Measurements from ENCODE around the gene CCDC69. TPM values are rescaled to one million over a fixed set of nuclear protein-coding genes. Genes with fewer than 3 reads are reported as not detected.

The CCDC69 gene
- total and polyA plus RNA-seq, 2 donors (not counting 1 experiment from before 2014, with no cell fraction given) = 58.7 to 125 TPM

- Histone ChIP-seq H3K27me3 (replicated peaks in 1 of 4; ENCODE audit: control extremely low read depth in 1 of 4, control insufficient read depth in 3 of 4, insufficient read depth in 4 of 4, low read length in 3 of 4) (no peaks in the 10 kb centered on the region), H3K9me3 (ENCODE audit: control extremely low read depth in 1 of 3, control insufficient read depth in 2 of 3, insufficient read depth in 1 of 3, low read length in 2 of 3) (no peaks in the 10 kb centered on the region), H3K27ac (ENCODE audit: low read length in 2 of 2) (peak overlapping the region in 1 of 2 donors; percentile 91), H3K79me2 (ENCODE audit: control insufficient read depth, insufficient read depth, low read length) (peaks cover 100% of the 10 kb centered on the region), H3K4me3 (ENCODE audit: control extremely low read depth in 1 of 5, extremely low read depth in 1 of 5, insufficient read depth in 1 of 5, low read depth in 2 of 5, low read length in 4 of 5) (no peak overlapping the region), H3K9ac (ENCODE audit: low read length) (no peak overlapping the region), H3K4me2 (replicated peaks; ENCODE audit: low read depth, low read length, poor library complexity, severe bottlenecking) (peak overlapping the region; percentile 23), H4K20me1 (ENCODE audit: control insufficient read depth, insufficient read depth, low read length, poor library complexity, severe bottlenecking) (peaks cover 40% of the 10 kb centered on the region), H3K4me1 (ENCODE audit: control insufficient read depth in 2 of 2, insufficient read depth in 2 of 2, low read length in 2 of 2) (peaks cover 100% of the 10 kb centered on the region in 2 donors), H3K36me3 (replicated peaks in 1 of 2; ENCODE audit: control extremely low read depth in 1 of 2, control insufficient read depth in 1 of 2, extremely low read depth in 1 of 2, insufficient read depth in 2 of 2, low read length in 1 of 2) (peaks cover 3 to 79% of the 10 kb centered on the region in 2 experiments), H2AFZ (ENCODE audit: insufficient read depth, low read depth, low read length, poor library complexity, severe bottlenecking) (no peak overlapping the region)
- ChIA-PET POLR2A (interaction anchor here (0.7 to 1.4 kb wide), 3 partner anchors 9 to 45 kb away, joined by 3 to 11 read pairs (median 7); partner anchors contain the start of gene ANXA6), CTCF (interaction anchor here (1.0 to 48.0 kb wide), 6 partner anchors 2 to 102 kb away, joined by 3 to 1701 read pairs (median 9); partner anchors contain the start of gene ANXA6)
- no peak for ATAC-seq (ENCODE audit: low read depth)
- no peak for DNase-seq
- peaks cover 97% of the 10 kb centered on the region for H3K4me1 Mint-ChIP-seq
- no peaks in the 10 kb centered on the region for H3K9me3 Mint-ChIP-seq (ENCODE audit: insufficient read depth)
- WGBS (ENCODE audit: insufficient coverage) = 36% methylated on average over 6 of the region's 7 CpGs
- TF ChIP-seq EZH2 (IDR thresholded peaks at IDR 0.05; ENCODE audit: borderline replicate concordance, insufficient read depth, low read depth, low read length, poor library complexity, severe bottlenecking) = no peak
- no peak for TF ChIP-seq CTCF (IDR thresholded peaks at IDR 0.05)
- H3K27me3 Mint-ChIP-seq = no peaks in the 10 kb centered on the region
- H3K4me3 Mint-ChIP-seq = peak overlapping the region; percentile 45
- intact Hi-C loops (cut with micrococcal nuclease) = no loop called here
- H3K27ac Mint-ChIP-seq = peak overlapping the region; percentile 79
These were observed 75.3 kb downstream of the CCDC69 start for GRCh38 chr5:151148583-151148982.

GRCh38 chr5:151147033-151147432 lies 76.9 kb downstream of the CCDC69 start:
- CTCF ChIA-PET = interaction anchor here (1.2 to 48.0 kb wide), 3 partner anchors 4 to 98 kb away, joined by 3 to 1701 read pairs (median 1701); partner anchors contain the start of gene ANXA6
- POLR2A ChIA-PET = no interaction called here
- Histone ChIP-seq H3K27me3 (replicated peaks in 1 of 4; ENCODE audit: control extremely low read depth in 1 of 4, control insufficient read depth in 3 of 4, insufficient read depth in 4 of 4, low read length in 3 of 4) (no peaks in the 10 kb centered on the region), H3K4me3 (ENCODE audit: control extremely low read depth in 1 of 5, extremely low read depth in 1 of 5, insufficient read depth in 1 of 5, low read depth in 2 of 5, low read length in 4 of 5) (no peak overlapping the region), H3K79me2 (ENCODE audit: control insufficient read depth, insufficient read depth, low read length) (peaks cover 100% of the 10 kb centered on the region), H3K27ac (ENCODE audit: low read length in 2 of 2) (peak overlapping the region; percentile 36 to 91), H3K9ac (ENCODE audit: low read length) (no peak overlapping the region), H3K4me2 (replicated peaks; ENCODE audit: low read depth, low read length, poor library complexity, severe bottlenecking) (peak overlapping the region; percentile 15), H3K36me3 (replicated peaks in 1 of 2; ENCODE audit: control extremely low read depth in 1 of 2, control insufficient read depth in 1 of 2, extremely low read depth in 1 of 2, insufficient read depth in 2 of 2, low read length in 1 of 2) (peaks cover 3 to 80% of the 10 kb centered on the region in 2 experiments), H4K20me1 (ENCODE audit: control insufficient read depth, insufficient read depth, low read length, poor library complexity, severe bottlenecking) (peaks cover 40% of the 10 kb centered on the region), H3K4me1 (ENCODE audit: control insufficient read depth in 2 of 2, insufficient read depth in 2 of 2, low read length in 2 of 2) (peaks cover 100% of the 10 kb centered on the region in 2 donors), H3K9me3 (ENCODE audit: control extremely low read depth in 1 of 3, control insufficient read depth in 2 of 3, insufficient read depth in 1 of 3, low read length in 2 of 3) (no peaks in the 10 kb centered on the region), H2AFZ (ENCODE audit: insufficient read depth, low read depth, low read length, poor library complexity, severe bottlenecking) (no peak overlapping the region)
- TF ChIP-seq CTCF (IDR thresholded peaks at IDR 0.05) (no peak), EZH2 (IDR thresholded peaks at IDR 0.05; ENCODE audit: borderline replicate concordance, insufficient read depth, low read depth, low read length, poor library complexity, severe bottlenecking) (no peak)
- intact Hi-C loops (cut with micrococcal nuclease) = no loop called here
- H3K4me1 Mint-ChIP-seq = peaks cover 97% of the 10 kb centered on the region
- ATAC-seq (ENCODE audit: low read depth) (no peak), DNase-seq (no peak)
- 96% methylated on average over 3 of the region's 4 CpGs for WGBS (ENCODE audit: insufficient coverage)
- H3K27me3 Mint-ChIP-seq = no peaks in the 10 kb centered on the region
- no peak overlapping the region for H3K4me3 Mint-ChIP-seq
- H3K9me3 Mint-ChIP-seq (ENCODE audit: insufficient read depth) = no peaks in the 10 kb centered on the region
- H3K27ac Mint-ChIP-seq = peak overlapping the region; percentile 91

Data from B cell (primary cell).